IPS DF 6.9 (cell line): ENCODE results near the gene PDE6B.

Source experiments
- DNase-seq: peaks from one replicate; pipeline ENCODE4 v3.0.0-alpha.2; 2013; ENCODE audit warnings: low read depth, low spot score
- H3K27ac ChIP-seq: one replicate; pipeline ENCODE4 v1.5.1; 2013; ENCODE audit warnings: low read length, control low read depth
- H3K27me3 ChIP-seq: 2 replicates; pipeline ENCODE4 v1.6.1; 2013; ENCODE audit warnings: mild to moderate bottlenecking, low read length; ENCODE audit not compliant: control insufficient read depth, insufficient read depth
- H3K36me3 ChIP-seq: 2 replicates; pipeline ENCODE4 v1.6.1; 2013; ENCODE audit warnings: low read length; ENCODE audit not compliant: control insufficient read depth, insufficient read depth
- H3K4me1 ChIP-seq: 2 replicates; pipeline ENCODE4 v1.6.1; 2013; ENCODE audit warnings: low read length; ENCODE audit not compliant: control insufficient read depth, insufficient read depth
- H3K4me3 ChIP-seq: 2 replicates; pipeline ENCODE4 v1.5.1; 2013; ENCODE audit warnings: mild to moderate bottlenecking, low read length
- H3K9me3 ChIP-seq: 2 replicates; pipeline ENCODE4 v1.6.1; 2013; ENCODE audit warnings: low read length, inconsistent platforms; ENCODE audit not compliant: control insufficient read depth, insufficient read depth
- WGBS: extraction: QIAGEN DNeasy Blood & Tissue Kit; methylation state at CpG from one replicate; pipeline ENCODE4 v1.1.7; 2013; ENCODE audit warnings: mixed read lengths, missing lambda C conversion rate; ENCODE audit not compliant: insufficient read length, insufficient coverage; 5-methylcytosine and 5-hydroxymethylcytosine counted together

Gene PDE6B

GRCh38 chr4:653831-654502 is 28.6 kb downstream of the PDE6B start:
- no CpG with 5 or more reads among the region's 29 CpGs for WGBS
- H3K27me3 ChIP-seq, result no peaks in the 10 kb centered on the region; the same call in 1 of the 2 replicates
- no peak overlapping the region for H3K27ac ChIP-seq
- H3K36me3 ChIP-seq, result no peaks in the 10 kb centered on the region
- no peak overlapping the region for H3K4me3 ChIP-seq
- no peak for DNase-seq
- H3K9me3 ChIP-seq, result no peaks in the 10 kb centered on the region
- H3K4me1 ChIP-seq, result no peaks in the 10 kb centered on the region

GRCh38 chr4:654503-654845 is 29.1 kb downstream of the PDE6B start:
- WGBS, result no CpG with 5 or more reads among the region's 17 CpGs
- no peak for DNase-seq
- Histone ChIP-seq H3K9me3 (no peaks in the 10 kb centered on the region), H3K4me1 (no peaks in the 10 kb centered on the region), H3K36me3 (no peaks in the 10 kb centered on the region), H3K27ac (no peak overlapping the region), H3K4me3 (no peak overlapping the region), H3K27me3 (no peaks in the 10 kb centered on the region; the same call in 1 of the 2 replicates)

GRCh38 chr4:654871-655463 is 29.6 kb downstream of the PDE6B start:
- H3K27me3 ChIP-seq, result no peaks in the 10 kb centered on the region; the same call in 1 of the 2 replicates
- H3K9me3 ChIP-seq, result no peaks in the 10 kb centered on the region
- no peak overlapping the region for H3K4me3 ChIP-seq
- no CpG with 5 or more reads among the region's 17 CpGs for WGBS
- no peaks in the 10 kb centered on the region for H3K36me3 ChIP-seq
- DNase-seq, result no peak
- no peaks in the 10 kb centered on the region for H3K4me1 ChIP-seq
- H3K27ac ChIP-seq, result no peak overlapping the region

- H3K9me3 ChIP-seq, result no peaks in the 10 kb centered on the region
- no CpG with 5 or more reads among the region's 26 CpGs for WGBS
- H3K27ac ChIP-seq, result no peak overlapping the region
- no peaks in the 10 kb centered on the region for H3K4me1 ChIP-seq
- H3K36me3 ChIP-seq, result no peaks in the 10 kb centered on the region
- no peaks in the 10 kb centered on the region; the same call in 1 of the 2 replicates for H3K27me3 ChIP-seq
- no peak for DNase-seq
- H3K4me3 ChIP-seq, result no peak overlapping the region
These were observed 30.2 kb downstream of the PDE6B start for GRCh38 chr4:655464-656151.

- Histone ChIP-seq H3K27ac (no peak overlapping the region), H3K4me1 (no peaks in the 10 kb centered on the region), H3K4me3 (no peak overlapping the region), H3K36me3 (no peaks in the 10 kb centered on the region), H3K27me3 (no peaks in the 10 kb centered on the region; the same call in 1 of the 2 replicates), H3K9me3 (no peaks in the 10 kb centered on the region)
- no CpG with 5 or more reads among the region's 58 CpGs for WGBS
- DNase-seq, result no peak
These were observed 31.3 kb downstream of the PDE6B start for GRCh38 chr4:656436-657337.

GRCh38 chr4:657338-657833 is 32.0 kb downstream of the PDE6B start:
- no peaks in the 10 kb centered on the region for H3K36me3 ChIP-seq
- no peaks in the 10 kb centered on the region for H3K4me1 ChIP-seq
- no peak overlapping the region for H3K4me3 ChIP-seq
- H3K27me3 ChIP-seq, result no peaks in the 10 kb centered on the region; the same call in 1 of the 2 replicates
- H3K27ac ChIP-seq, result no peak overlapping the region
- DNase-seq, result no peak
- no CpG with 5 or more reads among the region's 23 CpGs for WGBS
- H3K9me3 ChIP-seq, result no peaks in the 10 kb centered on the region

GRCh38 chr4:657834-658667 is 32.7 kb downstream of the PDE6B start:
- H3K27me3 ChIP-seq, result no peaks in the 10 kb centered on the region; the same call in 1 of the 2 replicates
- no peaks in the 10 kb centered on the region for H3K4me1 ChIP-seq
- no peaks in the 10 kb centered on the region for H3K9me3 ChIP-seq
- no CpG with 5 or more reads among the region's 27 CpGs for WGBS
- H3K27ac ChIP-seq, result no peak overlapping the region
- H3K36me3 ChIP-seq, result no peaks in the 10 kb centered on the region
- H3K4me3 ChIP-seq, result no peak overlapping the region
- no peak for DNase-seq

GRCh38 chr4:658681-659667 is 33.6 kb downstream of the PDE6B start:
- H3K4me1 ChIP-seq, result no peaks in the 10 kb centered on the region
- no peak for DNase-seq
- no peaks in the 10 kb centered on the region; the same call in 1 of the 2 replicates for H3K27me3 ChIP-seq
- H3K4me3 ChIP-seq, result no peak overlapping the region
- H3K27ac ChIP-seq, result no peak overlapping the region
- H3K9me3 ChIP-seq, result no peaks in the 10 kb centered on the region
- H3K36me3 ChIP-seq, result no peaks in the 10 kb centered on the region
- WGBS, result no CpG with 5 or more reads among the region's 32 CpGs

- Histone ChIP-seq H3K4me1 (no peaks in the 10 kb centered on the region), H3K4me3 (no peak overlapping the region), H3K27me3 (no peaks in the 10 kb centered on the region; the same call in 1 of the 2 replicates), H3K36me3 (no peaks in the 10 kb centered on the region), H3K9me3 (no peaks in the 10 kb centered on the region), H3K27ac (no peak overlapping the region)
- no peak for DNase-seq
- no CpG with 5 or more reads among the region's 8 CpGs for WGBS
These were observed 34.5 kb downstream of the PDE6B start for GRCh38 chr4:659851-660250.
